ENCODE measurements around the gene HTT.

DNA sequence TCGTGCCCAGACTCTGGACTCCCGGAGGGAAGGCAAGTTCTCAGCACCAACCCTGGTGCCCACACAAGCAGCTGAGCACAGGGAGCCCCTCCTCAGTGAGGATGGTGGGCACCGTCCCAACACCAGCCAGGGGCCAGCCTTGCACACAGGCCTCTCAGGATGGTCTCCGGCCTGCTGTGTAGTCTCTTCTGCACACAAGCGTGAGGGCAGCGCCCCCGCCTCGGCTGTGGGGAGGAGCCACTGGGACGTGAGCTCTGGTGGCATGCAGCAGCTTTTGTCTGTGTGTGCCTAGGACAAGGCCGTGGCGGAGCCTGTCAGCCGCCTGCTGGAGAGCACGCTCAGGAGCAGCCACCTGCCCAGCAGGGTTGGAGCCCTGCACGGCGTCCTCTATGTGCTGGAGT, 158.4 kb downstream of the HTT start:
- TF ChIP-seq POLR2AphosphoS5 (IDR thresholded peaks at IDR 0.05) (peak in 2 of 3 donors; percentile 16 to 42), POLR2A (IDR thresholded peaks at IDR 0.05) (no peak)
- TF ChIP-seq, protein P1, sequence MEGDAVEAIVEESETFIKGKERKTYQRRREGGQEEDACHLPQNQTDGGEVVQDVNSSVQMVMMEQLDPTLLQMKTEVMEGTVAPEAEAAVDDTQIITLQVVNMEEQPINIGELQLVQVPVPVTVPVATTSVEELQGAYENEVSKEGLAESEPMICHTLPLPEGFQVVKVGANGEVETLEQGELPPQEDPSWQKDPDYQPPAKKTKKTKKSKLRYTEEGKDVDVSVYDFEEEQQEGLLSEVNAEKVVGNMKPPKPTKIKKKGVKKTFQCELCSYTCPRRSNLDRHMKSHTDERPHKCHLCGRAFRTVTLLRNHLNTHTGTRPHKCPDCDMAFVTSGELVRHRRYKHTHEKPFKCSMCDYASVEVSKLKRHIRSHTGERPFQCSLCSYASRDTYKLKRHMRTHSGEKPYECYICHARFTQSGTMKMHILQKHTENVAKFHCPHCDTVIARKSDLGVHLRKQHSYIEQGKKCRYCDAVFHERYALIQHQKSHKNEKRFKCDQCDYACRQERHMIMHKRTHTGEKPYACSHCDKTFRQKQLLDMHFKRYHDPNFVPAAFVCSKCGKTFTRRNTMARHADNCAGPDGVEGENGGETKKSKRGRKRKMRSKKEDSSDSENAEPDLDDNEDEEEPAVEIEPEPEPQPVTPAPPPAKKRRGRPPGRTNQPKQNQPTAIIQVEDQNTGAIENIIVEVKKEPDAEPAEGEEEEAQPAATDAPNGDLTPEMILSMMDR (IDR thresholded peaks at IDR 0.05 in 8 of 11, conservative IDR thresholded peaks at IDR 0.05 in 3 of 11) = no peak

Data from spleen (tissue), 7 donors.